Activated T-cell treated with anti-CD3 and anti-CD28 coated beads for 24 hours (primary cell): ENCODE data around the gene IFT80.
A peak's percentile ranks its signal among the peaks of the same experiment; 100 is the strongest.

Source experiments
- DNase-seq: peaks from one replicate; pipeline ENCODE4 v3.0.0-alpha.2; 2020; ENCODE audit warnings: low read depth

IFT80 gene

GRCh38 chr3:160400702-160401150 lies 1.7 kb upstream of the IFT80 start:
- peak; percentile 4 for DNase-seq

DNA sequence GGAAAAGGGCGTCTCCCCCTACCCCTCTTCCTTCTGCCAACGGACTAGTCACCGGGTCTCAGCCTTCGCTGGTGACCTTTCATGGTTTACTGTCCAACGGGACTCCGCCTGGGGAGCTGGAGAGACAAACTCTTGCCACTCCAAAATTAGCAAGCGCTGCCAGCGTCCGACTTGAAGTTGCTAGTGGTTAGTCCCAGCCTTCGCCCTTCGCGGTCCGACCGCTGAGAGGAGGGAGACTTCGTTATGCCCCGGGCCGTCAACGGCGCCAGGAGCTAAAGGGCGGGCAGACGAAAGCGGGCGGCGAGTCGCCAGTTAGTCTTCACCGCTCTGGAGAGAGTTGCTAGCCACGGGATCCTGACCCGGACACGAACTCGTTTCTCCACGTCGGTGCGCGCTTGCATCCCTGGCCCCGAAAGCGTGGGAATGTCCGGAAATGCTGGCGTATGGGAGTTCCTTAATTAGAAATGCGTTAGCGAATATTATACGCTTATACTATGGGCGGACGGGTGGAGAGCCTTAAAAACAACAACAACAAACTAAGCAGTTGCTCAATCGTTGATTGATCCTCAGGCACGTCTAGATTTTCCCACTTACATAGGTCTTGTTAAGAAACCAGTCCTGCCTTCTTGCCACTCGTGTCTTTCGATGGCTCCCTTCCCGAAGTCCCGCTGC lies 1.1 kb upstream of the IFT80 start:
- peak; percentile 23 for DNase-seq

- DNase-seq, result no peak
Measured at GRCh38 chr3:160398820-160399124, 253 bp downstream of the IFT80 start.

DNA sequence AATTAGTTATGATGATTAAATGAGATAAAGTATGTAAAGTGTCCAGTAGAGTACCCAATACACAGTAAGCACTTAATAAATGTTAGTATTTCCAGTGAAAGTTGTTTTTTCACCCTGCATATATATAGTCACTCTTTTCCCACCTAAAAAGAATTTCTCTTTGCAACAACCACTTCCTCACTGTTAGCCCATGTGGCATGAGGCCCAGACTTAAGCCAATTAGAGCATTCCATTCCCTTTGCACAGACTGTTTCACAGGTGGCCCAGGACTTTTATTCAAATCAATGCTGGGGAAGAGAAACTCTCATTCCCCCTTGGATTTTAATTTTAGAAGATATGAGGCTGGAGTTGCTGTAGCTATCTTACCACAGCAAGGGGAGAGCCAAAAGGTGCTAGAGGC lies 3.7 kb downstream of the IFT80 start:
- no peak for DNase-seq

DNA sequence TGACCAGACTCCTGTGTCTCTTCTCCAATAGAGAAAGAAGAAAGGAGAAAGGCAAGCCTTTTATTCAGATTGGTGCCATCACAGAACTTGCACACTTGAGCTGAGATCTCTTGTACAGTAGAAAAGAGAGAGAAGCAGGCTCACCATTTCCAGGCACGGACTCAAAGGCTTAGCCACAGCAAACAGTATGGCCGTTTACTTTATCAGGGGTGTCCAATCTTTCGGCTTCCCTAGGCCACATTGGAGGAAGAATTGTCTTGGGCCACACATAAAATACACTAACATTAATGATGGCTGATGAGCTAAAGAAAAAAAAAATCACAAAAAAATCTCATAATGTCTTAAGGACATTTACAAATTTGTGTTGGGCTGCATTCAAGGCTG lies 5.0 kb downstream of the IFT80 start:
- DNase-seq, result no peak

DNA sequence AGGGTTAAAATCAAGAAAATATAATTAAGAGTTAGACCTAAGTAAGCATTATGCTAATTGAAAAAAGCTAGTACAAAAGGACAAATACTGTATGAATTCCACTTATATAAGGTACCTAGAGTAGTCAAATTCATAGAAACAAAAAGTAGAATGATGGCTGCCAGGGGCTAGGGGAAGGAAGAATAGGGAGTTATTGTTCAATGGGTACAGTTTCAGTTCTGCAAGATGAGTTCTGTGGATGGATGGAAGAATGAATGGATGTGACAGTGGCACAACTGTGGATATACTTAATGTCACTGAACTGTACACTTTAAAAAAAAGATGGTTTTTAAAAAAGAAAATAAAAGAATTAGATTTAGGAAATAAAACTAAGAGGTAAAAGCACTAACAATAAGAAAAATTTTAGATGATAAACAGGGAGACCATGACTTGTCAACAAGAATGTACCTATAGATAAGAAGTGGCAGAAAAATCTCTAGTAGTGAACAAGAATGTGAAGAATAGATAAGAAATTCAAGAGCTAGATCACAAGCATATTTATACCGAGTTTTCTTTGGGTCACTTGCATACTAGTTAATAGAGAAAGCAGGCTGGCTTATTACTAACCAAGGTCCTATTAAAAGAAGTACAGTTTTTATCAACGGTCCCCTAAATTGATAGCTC lies 5.5 kb downstream of the IFT80 start:
- no peak for DNase-seq

DNA sequence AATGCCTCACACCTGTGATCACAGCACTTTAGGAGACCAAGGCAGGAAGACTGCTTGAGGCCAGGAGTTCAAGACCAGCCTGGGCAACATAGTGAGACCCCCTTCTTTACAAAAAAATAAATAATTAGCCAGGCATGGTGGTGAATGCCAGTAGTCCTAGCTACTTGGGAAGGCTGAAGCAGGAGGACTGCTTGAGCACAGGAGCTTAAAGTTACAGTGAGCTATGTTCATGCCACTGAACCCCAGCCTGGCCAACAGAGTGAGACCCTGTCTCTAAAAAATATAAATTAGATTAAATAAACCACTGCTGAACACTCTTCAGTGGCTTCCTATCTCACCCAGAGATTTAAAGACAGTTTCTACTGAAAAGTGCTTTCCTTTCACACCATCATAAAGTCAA lies 6.2 kb downstream of the IFT80 start:
- no peak for DNase-seq

DNA sequence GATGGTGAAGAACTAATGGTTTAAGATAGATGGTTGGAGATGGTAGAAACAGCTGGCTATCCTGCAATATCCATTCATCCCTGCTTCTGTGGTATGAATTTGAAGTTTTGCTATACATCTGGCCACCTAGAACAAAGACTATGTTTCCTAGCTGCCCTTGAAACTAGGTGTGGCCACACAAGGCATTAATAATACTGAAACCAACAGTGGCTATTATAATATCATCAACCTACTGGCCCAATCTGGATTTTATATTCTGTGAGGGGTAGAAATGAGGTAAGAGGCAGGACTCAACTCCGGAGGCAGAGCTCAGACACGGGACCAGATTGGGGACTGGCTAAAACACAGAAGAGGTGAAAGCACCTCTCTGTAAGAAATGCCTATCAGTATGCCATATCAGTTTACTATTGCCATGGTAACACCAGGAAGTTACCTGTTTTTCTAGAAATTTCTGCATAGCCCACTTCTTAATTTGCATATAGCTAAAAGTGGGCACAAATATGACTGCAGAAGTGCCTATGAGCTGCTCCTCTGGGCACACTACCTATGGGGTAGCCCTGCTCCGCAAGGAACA lies 8.4 kb downstream of the IFT80 start:
- DNase-seq, result no peak

- no peak for DNase-seq
Measured at GRCh38 chr3:160384639-160385318, 14.2 kb downstream of the IFT80 start.

- DNase-seq, result no peak
Measured at GRCh38 chr3:160381470-160381869, 17.6 kb downstream of the IFT80 start.

- DNase-seq, result no peak
Measured at GRCh38 chr3:160379628-160380214, 19.3 kb downstream of the IFT80 start.

DNA sequence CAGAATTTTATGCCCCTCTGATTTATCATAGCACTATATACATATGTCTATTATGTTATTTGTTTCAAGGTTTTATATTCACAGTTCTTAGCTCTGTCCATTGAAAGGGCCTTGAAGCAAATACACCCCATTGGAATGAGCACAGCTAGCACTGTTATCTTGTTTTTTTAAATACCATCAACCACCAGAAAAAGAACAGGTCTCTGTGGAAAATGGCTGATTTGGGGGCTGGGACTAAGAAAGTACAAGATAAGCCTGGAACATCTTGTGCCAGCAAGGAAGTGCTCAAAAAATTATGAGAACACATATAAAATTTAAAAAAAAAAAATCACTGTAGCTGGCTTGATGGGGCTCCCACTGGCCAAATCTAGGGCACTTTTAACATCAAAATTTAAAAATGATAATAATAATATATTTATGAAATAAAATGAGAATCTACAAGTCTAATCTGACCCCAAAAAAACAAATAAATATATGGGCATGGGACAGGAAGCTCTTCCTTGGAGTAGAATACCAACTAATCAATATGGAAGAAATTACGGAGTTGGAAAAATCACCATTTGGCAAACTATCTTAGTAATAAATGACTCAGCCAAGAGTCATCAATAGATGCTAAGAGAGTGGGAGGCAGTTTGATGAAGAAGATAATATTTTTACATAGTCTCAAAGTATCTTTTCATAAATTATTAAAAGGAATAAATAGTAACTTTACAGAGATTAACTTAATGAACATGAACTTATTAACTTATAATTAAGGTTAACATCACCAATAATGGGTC lies 20.5 kb downstream of the IFT80 start:
- DNase-seq, result no peak

DNA sequence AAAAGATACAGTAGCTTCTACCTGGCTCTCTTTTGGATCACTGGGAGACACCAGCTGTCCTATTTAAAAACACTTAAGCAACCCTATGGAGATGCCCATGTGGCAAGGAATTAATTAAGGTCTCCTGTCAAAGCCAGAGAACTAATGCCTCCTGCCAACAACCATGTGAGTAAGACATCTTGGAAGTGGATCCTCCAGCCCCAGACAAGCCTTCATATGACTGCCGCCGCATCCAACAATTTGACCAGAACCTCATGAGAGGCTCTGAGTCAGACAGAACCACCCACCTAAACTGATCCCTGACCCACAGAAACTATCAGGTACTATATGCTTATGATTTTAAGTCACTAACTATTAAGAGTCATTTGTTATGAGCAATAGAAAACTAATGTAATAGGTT lies 22.3 kb downstream of the IFT80 start:
- DNase-seq, result no peak

- no peak for DNase-seq
Measured at GRCh38 chr3:160374925-160375324, 24.1 kb downstream of the IFT80 start.

- DNase-seq, result no peak
Measured at GRCh38 chr3:160374472-160374871, 24.6 kb downstream of the IFT80 start.

DNA sequence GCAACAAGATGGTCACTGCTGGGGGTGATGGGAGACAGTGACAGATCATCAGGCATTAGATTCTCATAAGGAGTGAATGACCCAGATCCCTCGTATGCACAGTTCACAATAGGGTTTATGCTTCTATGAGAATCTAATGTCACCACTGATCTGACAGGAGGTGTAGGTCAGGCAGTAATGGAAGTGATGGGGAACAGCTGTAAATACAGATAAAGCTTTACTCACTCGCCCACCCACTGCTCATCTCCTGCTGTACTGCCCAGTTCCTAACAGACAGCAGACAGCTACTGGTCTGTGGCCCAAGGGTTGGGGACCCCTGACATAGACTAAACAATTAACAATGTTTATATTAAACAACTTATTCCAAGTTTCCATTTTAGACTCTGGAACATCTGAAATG lies 25.4 kb downstream of the IFT80 start:
- no peak for DNase-seq

DNA sequence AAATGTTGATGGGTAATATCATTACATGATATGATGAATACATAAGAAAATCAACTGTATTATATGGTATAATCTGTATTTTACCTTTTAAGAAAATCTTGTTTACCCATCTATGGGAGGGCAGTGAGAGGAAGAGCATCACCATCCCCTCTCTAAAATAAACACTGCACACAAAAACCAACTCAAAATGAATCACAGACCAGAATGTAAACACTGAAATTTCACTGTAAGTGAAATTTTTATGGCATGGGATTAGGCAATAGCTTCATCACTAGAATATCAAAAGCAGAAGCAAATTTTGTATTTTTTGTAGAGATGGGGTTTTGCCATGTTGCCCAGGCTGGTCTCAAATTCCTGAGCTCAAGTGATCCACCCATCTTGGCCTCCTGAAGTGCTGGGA lies 26.2 kb downstream of the IFT80 start:
- DNase-seq, result no peak

- no peak for DNase-seq
Measured at GRCh38 chr3:160370987-160371857, 27.8 kb downstream of the IFT80 start.

- DNase-seq, result no peak
Measured at GRCh38 chr3:160369784-160370183, 29.2 kb downstream of the IFT80 start.

- no peak for DNase-seq
Measured at GRCh38 chr3:160368804-160369203, 30.2 kb downstream of the IFT80 start.

GRCh38 chr3:160365869-160366522 lies 33.0 kb downstream of the IFT80 start:
- DNase-seq, result no peak
